PC-9 (cell line): Measurements from ENCODE around the gene FAM114A1. TPM values are rescaled to one million over a fixed set of nuclear protein-coding genes. Genes with fewer than 3 reads are reported as not detected.

Experiments
- BruUV-seq: library from RNA; stranded (reverse); fragments of 400-500 nt; replicated peaks from 2 replicates; lab custom pipeline; 2021; lab: Mats Ljungman, UMichigan
- CTCF ChIA-PET: fragments of 300-600 bp; sonication (Branson Sonifier 250); formaldehyde crosslinking; loops from one replicate; lab custom pipeline; 2022; ENCODE audit warnings: antibody characterized with exemption; lab: Charles Lee
- POLR2A ChIA-PET: fragments of 300-600 bp; sonication (Branson Sonifier 250); formaldehyde crosslinking; loops from one replicate; lab custom pipeline; 2022; ENCODE audit warnings: antibody characterized with exemption; ENCODE audit not compliant: unreplicated experiment; lab: Charles Lee
- DNase-seq, 2 experiments: peaks; one replicate each; pipeline versions ENCODE4 v3.0.0 to v3.0.0-alpha.2; 2015 to 2022; ENCODE audit warnings: mixed read lengths in 1 of 2
- H2AFZ ChIP-seq: fragments of 200-600 bp; sonication (generic); 2 replicates; pipeline ENCODE4 v1.8.1; 2017; ENCODE audit warnings: antibody characterized with exemption
- H3F3A ChIP-seq: fragments of 200-600 bp; sonication (generic); 2 replicates; pipeline ENCODE4 v1.8.1; 2017; ENCODE audit warnings: antibody characterized with exemption, mild to moderate bottlenecking, low read depth; ENCODE audit not compliant: insufficient read depth
- H3K27ac ChIP-seq: fragments of 200-600 bp; sonication (generic); 2 replicates; pipeline ENCODE4 v1.6.1; 2016; ENCODE audit warnings: mixed run types
- H3K27me3 ChIP-seq: fragments of 200-600 bp; sonication (generic); 2 replicates; pipeline ENCODE4 v1.6.1; 2016; ENCODE audit warnings: low read depth, mixed run types; ENCODE audit not compliant: insufficient read depth
- H3K36me3 ChIP-seq: fragments of 200-600 bp; sonication (generic); 2 replicates; pipeline ENCODE4 v1.6.1; 2016; ENCODE audit warnings: low read depth, mixed run types
- H3K4me1 ChIP-seq: fragments of 200-600 bp; sonication (generic); replicated peaks from 2 replicates; pipeline ENCODE4 v1.6.1; 2016; ENCODE audit warnings: mixed run types; ENCODE audit not compliant: insufficient read depth
- H3K4me2 ChIP-seq: fragments of 200-600 bp; sonication (generic); 2 replicates; pipeline ENCODE4 v1.6.1; 2017; ENCODE audit warnings: mixed run types
- H3K4me3 ChIP-seq: fragments of 200-600 bp; sonication (generic); 2 replicates; pipeline ENCODE4 v1.6.1; 2016; ENCODE audit warnings: mixed run types
- H3K79me2 ChIP-seq: fragments of 200-600 bp; sonication (generic); 2 replicates; pipeline ENCODE4 v1.6.1; 2017; ENCODE audit warnings: low read depth, mixed run types
- H3K9me2 ChIP-seq: fragments of 200-600 bp; sonication (generic); 2 replicates; pipeline ENCODE4 v1.8.1; 2017; ENCODE audit warnings: mild to moderate bottlenecking; ENCODE audit not compliant: insufficient read depth
- H3K9me3 ChIP-seq: fragments of 200-600 bp; sonication (generic); 2 replicates; pipeline ENCODE4 v1.8.1; 2016; ENCODE audit warnings: low read depth; ENCODE audit not compliant: insufficient read depth
- H4K20me1 ChIP-seq: fragments of 200-600 bp; sonication (generic); 2 replicates; pipeline ENCODE4 v1.8.1; 2017; ENCODE audit not compliant: insufficient read depth
- EZH2 ChIP-seq: fragments of 200-600 bp; sonication (generic); IDR thresholded peaks from 2 replicates; pipeline ENCODE4 v1.8.0; 2017; ENCODE audit warnings: antibody characterized with exemption, low read depth
- intact Hi-C: fragments of 100-400 bp; cut with micrococcal nuclease; formaldehyde crosslinking; loops from one replicate; pipeline ENCODE4 v1.10.0; 2022; ENCODE audit not compliant: unreplicated experiment
- total RNA-seq: library from RNA; stranded (reverse); gene quantifications from 2 replicates; pipeline ENCODE4 v1.2.3, GENCODE V29; 2021
- TF ChIP-seq, protein P1 (sequence below): fragments of 200-600 bp; sonication (generic); conservative IDR thresholded peaks from 2 replicates; pipeline ENCODE4 v1.6.1; 2017; ENCODE audit warnings: mixed run types, antibody characterized with exemption, mild to moderate bottlenecking, moderate library complexity

The FAM114A1 gene
- total RNA-seq, 1 experiment from 2014 or later = 73.7 TPM

DNA sequence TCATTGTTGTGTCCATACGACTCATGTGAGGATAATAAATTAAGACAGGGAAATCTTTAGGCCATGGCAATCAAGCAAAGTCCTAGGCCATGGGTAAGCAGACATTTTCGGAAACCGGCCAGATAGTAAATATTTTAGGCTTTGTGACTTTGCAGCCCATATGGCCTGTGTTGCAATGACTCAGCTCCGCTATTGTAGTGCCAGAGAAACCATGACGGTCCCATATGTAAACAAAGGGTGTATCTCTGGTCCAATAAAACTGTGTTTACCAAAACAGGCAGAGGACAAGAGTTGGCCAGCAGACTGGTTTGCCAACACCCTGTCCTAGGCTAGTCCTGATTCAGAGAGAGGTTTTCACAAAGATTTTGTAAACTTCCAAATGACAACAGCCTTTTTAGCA is 5.0 kb downstream of the FAM114A1 start:
- no peaks in the 10 kb centered on the region for H3K9me3 ChIP-seq
- CTCF ChIA-PET = interaction anchor here (0.6 to 1.0 kb wide), 2 partner anchors 21 to 712 kb away, joined by 3 to 9 read pairs; no protein-coding TSS in a partner anchor
- no peaks in the 10 kb centered on the region for H4K20me1 ChIP-seq
- intact Hi-C loops = loop anchor here (10.0 kb wide), 1 partner anchor 582 kb away; the partner anchor contains the start of genes LIAS and RPL9
- POLR2A ChIA-PET = no interaction called here
- H3F3A ChIP-seq = peaks cover 6% of the 10 kb centered on the region; the same call in 1 of the 2 replicates
- no peaks in the 10 kb centered on the region for H3K27me3 ChIP-seq
- H2AFZ ChIP-seq = no peak overlapping the region
- H3K4me3 ChIP-seq = no peak overlapping the region
- 0 out of 2 replicates have a peak overlapping the region, but pooled peaks have one; percentile 10 for H3K4me2 ChIP-seq
- no TSS peak for BruUV-seq
- H3K36me3 ChIP-seq = 0 out of 2 replicates have a peak, but pooled peaks cover 10% of the 10 kb centered on the region
- DNase-seq = peak; percentile 41 to 49
- no peaks in the 10 kb centered on the region for H3K9me2 ChIP-seq
- H3K27ac ChIP-seq = no peak overlapping the region
- 0 out of 2 replicates have a peak, but pooled peaks cover 10% of the 10 kb centered on the region for H3K79me2 ChIP-seq
- TF ChIP-seq, protein P1, sequence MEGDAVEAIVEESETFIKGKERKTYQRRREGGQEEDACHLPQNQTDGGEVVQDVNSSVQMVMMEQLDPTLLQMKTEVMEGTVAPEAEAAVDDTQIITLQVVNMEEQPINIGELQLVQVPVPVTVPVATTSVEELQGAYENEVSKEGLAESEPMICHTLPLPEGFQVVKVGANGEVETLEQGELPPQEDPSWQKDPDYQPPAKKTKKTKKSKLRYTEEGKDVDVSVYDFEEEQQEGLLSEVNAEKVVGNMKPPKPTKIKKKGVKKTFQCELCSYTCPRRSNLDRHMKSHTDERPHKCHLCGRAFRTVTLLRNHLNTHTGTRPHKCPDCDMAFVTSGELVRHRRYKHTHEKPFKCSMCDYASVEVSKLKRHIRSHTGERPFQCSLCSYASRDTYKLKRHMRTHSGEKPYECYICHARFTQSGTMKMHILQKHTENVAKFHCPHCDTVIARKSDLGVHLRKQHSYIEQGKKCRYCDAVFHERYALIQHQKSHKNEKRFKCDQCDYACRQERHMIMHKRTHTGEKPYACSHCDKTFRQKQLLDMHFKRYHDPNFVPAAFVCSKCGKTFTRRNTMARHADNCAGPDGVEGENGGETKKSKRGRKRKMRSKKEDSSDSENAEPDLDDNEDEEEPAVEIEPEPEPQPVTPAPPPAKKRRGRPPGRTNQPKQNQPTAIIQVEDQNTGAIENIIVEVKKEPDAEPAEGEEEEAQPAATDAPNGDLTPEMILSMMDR = no peak
- no peak for TF ChIP-seq EZH2
- peaks cover 22% of the 10 kb centered on the region for H3K4me1 ChIP-seq

DNA sequence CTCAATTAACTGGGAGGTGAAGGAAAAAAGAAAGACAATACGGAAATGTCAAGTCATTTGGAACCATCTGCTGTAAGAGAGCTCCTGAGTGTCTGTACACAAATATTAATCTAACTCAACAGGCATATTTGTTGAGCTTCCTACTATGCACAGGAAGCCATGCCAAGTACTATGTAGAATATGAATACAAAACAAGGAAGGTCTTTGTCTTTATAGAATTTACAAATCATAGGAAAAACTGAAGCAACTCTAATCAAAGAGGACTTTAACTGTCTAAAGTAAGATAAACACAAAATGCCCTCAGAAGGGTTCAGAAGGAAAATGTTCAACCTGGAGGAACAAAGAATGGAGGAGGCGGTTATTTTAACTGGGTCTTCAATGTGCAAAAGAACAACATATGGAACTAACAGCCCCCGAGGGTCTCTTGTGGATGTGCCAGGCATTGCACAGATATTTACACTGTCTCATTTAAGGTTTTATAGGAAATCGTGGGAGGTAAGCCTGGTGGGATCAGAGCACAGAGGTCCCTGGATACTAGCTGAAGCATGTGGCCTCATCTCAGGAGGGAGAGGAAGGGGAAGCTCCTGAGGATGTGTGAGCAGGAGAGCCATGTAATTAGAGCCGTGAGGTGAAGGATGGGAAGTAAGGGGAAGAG is 5.8 kb downstream of the FAM114A1 start:
- Histone ChIP-seq H3K36me3 (0 out of 2 replicates have a peak, but pooled peaks cover 11% of the 10 kb centered on the region), H3K27me3 (no peaks in the 10 kb centered on the region), H3K9me3 (no peaks in the 10 kb centered on the region), H3K4me3 (no peak overlapping the region), H3F3A (peaks cover 6% of the 10 kb centered on the region; the same call in 1 of the 2 replicates), H4K20me1 (no peaks in the 10 kb centered on the region), H3K4me1 (peaks cover 16% of the 10 kb centered on the region), H2AFZ (no peak overlapping the region), H3K79me2 (0 out of 2 replicates have a peak, but pooled peaks cover 5% of the 10 kb centered on the region), H3K9me2 (no peaks in the 10 kb centered on the region), H3K27ac (no peak overlapping the region), H3K4me2 (0 out of 2 replicates have a peak overlapping the region, but pooled peaks have one; percentile 10)
- CTCF ChIA-PET = interaction anchor here (0.6 to 1.0 kb wide), 2 partner anchors 20 to 713 kb away, joined by 3 to 9 read pairs; no protein-coding TSS in a partner anchor
- intact Hi-C loops = loop anchor here (10.0 kb wide), 1 partner anchor 581 kb away; the partner anchor contains the start of genes LIAS and RPL9
- no peak for DNase-seq
- POLR2A ChIA-PET = no interaction called here
- no TSS peak for BruUV-seq
- TF ChIP-seq, protein P1 = no peak
- no peak for TF ChIP-seq EZH2

DNA sequence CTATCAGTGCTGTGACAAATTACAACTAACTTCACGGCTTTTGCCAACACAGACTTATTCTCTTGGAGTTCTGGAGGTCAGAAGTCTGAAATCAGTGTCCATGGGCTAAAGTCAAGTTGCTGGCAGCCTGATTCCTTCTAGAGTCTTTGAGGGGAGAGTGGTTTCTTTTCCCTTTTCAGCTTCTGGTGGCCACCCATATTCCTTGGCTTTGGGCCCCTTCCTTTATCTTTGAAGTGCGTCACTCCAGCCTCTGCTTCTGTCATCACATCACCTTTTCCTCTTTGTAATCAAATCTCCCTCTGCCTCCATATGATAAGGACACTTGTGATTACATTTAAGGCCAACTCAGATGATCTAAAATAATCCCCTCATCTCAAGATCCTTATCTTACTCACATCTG is 9.0 kb downstream of the FAM114A1 start:
- no peak for TF ChIP-seq EZH2
- TF ChIP-seq, protein P1 = no peak
- Histone ChIP-seq H3K4me1 (0 out of 2 replicates have a peak, but pooled peaks cover 9% of the 10 kb centered on the region), H3K27ac (no peak overlapping the region), H2AFZ (no peak overlapping the region), H3K4me2 (no peak overlapping the region), H3K9me3 (no peaks in the 10 kb centered on the region), H3K27me3 (no peaks in the 10 kb centered on the region), H3K36me3 (peaks cover 14% of the 10 kb centered on the region; the same call in 1 of the 2 replicates), H3F3A (no peaks in the 10 kb centered on the region), H3K9me2 (no peaks in the 10 kb centered on the region), H3K79me2 (no peaks in the 10 kb centered on the region), H3K4me3 (no peak overlapping the region), H4K20me1 (no peaks in the 10 kb centered on the region)
- CTCF ChIA-PET = interaction anchor here (0.5 kb wide), 1 partner anchor 139 kb away, joined by 8 read pairs; no protein-coding TSS in a partner anchor
- POLR2A ChIA-PET = no interaction called here
- BruUV-seq = no TSS peak
- DNase-seq = no peak
- intact Hi-C loops = loop anchor here (10.0 kb wide), 1 partner anchor 578 kb away; the partner anchor contains the start of genes LIAS and RPL9
